ENCODE measurements around the gene CNPY4. TPM values are rescaled to one million over a fixed set of nuclear protein-coding genes. Genes with fewer than 3 reads are reported as not detected.

CNPY4 gene
- polyA plus RNA-seq, 2 donors: 5.5 to 5.8 TPM

GRCh38 chr7:100081535-100082102, 37.8 kb upstream of the CNPY4 start, which contains the start of gene ZNF3:
ZNF3 (minus strand) TSS chr7:100081723; CDS start chr7:100077357, 4,366 bp downstream.
- 1% methylated on average over 45 to 55 of the region's 55 CpGs for WGBS, 2 donors
- peaks cover 2 to 3% of the 10 kb centered on the region in 2 donors for H3K4me1 ChIP-seq (ENCODE audit: control insufficient read depth in 2 of 2, insufficient read depth in 2 of 2, low read length in 1 of 2)
- H3K9me3 ChIP-seq (ENCODE audit: control insufficient read depth in 2 of 2, insufficient read depth in 1 of 2, low read depth in 1 of 2, low read length in 1 of 2): no peaks in the 10 kb centered on the region
- peak within 1 kb of the TSS; percentile 93 to 94 for H3K4me3 ChIP-seq (ENCODE audit: low read depth in 1 of 2, low read length in 2 of 2)
- H3K27ac ChIP-seq (ENCODE audit: low read depth in 2 of 2, low read length in 1 of 2): peak within 1 kb of the TSS; percentile 82 to 90
- H3K36me3 ChIP-seq (ENCODE audit: control insufficient read depth in 2 of 2, insufficient read depth in 2 of 2, low read length in 1 of 2): peaks cover 6 to 10% of the 10 kb centered on the region in 2 donors
- H3K27me3 ChIP-seq (ENCODE audit: control insufficient read depth in 1 of 2, insufficient read depth in 2 of 2, low read length in 2 of 2): no peaks in the 10 kb centered on the region

- Histone ChIP-seq H3K9me3 (ENCODE audit: control insufficient read depth in 2 of 2, insufficient read depth in 1 of 2, low read depth in 1 of 2, low read length in 1 of 2) (no peaks in the 10 kb centered on the region), H3K27ac (ENCODE audit: low read depth in 2 of 2, low read length in 1 of 2) (peak overlapping the region in 1 of 2 donors; percentile 3), H3K36me3 (ENCODE audit: control insufficient read depth in 2 of 2, insufficient read depth in 2 of 2, low read length in 1 of 2) (peaks cover 3 to 4% of the 10 kb centered on the region in 2 donors), H3K27me3 (ENCODE audit: control insufficient read depth in 1 of 2, insufficient read depth in 2 of 2, low read length in 2 of 2) (no peaks in the 10 kb centered on the region), H3K4me1 (ENCODE audit: control insufficient read depth in 2 of 2, insufficient read depth in 2 of 2, low read length in 1 of 2) (peaks cover 2 to 3% of the 10 kb centered on the region in 2 donors), H3K4me3 (ENCODE audit: low read depth in 1 of 2, low read length in 2 of 2) (no peak overlapping the region)
- WGBS, 2 donors: 68 to 70% methylated on average over 4 of the region's 4 CpGs
Measured at GRCh38 chr7:100082978-100083377, 36.5 kb upstream of the CNPY4 start.

- Histone ChIP-seq H3K9me3 (ENCODE audit: control insufficient read depth in 2 of 2, insufficient read depth in 1 of 2, low read depth in 1 of 2, low read length in 1 of 2) (no peaks in the 10 kb centered on the region), H3K27me3 (ENCODE audit: control insufficient read depth in 1 of 2, insufficient read depth in 2 of 2, low read length in 2 of 2) (no peaks in the 10 kb centered on the region), H3K4me1 (ENCODE audit: control insufficient read depth in 2 of 2, insufficient read depth in 2 of 2, low read length in 1 of 2) (peaks cover 1 to 3% of the 10 kb centered on the region in 2 donors), H3K27ac (ENCODE audit: low read depth in 2 of 2, low read length in 1 of 2) (no peak overlapping the region), H3K4me3 (ENCODE audit: low read depth in 1 of 2, low read length in 2 of 2) (no peak overlapping the region), H3K36me3 (ENCODE audit: control insufficient read depth in 2 of 2, insufficient read depth in 2 of 2, low read length in 1 of 2) (peaks cover 0 to 3% of the 10 kb centered on the region in 2 donors)
- 65 to 69% methylated on average over 3 of the region's 3 CpGs for WGBS, 2 donors
Measured at GRCh38 chr7:100085515-100085914, 33.9 kb upstream of the CNPY4 start.

GRCh38 chr7:100087055-100087750, 32.2 kb upstream of the CNPY4 start:
- Histone ChIP-seq H3K36me3 (ENCODE audit: control insufficient read depth in 2 of 2, insufficient read depth in 2 of 2, low read length in 1 of 2) (peaks cover 0 to 16% of the 10 kb centered on the region in 2 donors), H3K27me3 (ENCODE audit: control insufficient read depth in 1 of 2, insufficient read depth in 2 of 2, low read length in 2 of 2) (no peaks in the 10 kb centered on the region), H3K4me3 (ENCODE audit: low read depth in 1 of 2, low read length in 2 of 2) (no peak overlapping the region), H3K27ac (ENCODE audit: low read depth in 2 of 2, low read length in 1 of 2) (no peak overlapping the region), H3K4me1 (ENCODE audit: control insufficient read depth in 2 of 2, insufficient read depth in 2 of 2, low read length in 1 of 2) (peaks cover 0 to 4% of the 10 kb centered on the region in 2 donors), H3K9me3 (ENCODE audit: control insufficient read depth in 2 of 2, insufficient read depth in 1 of 2, low read depth in 1 of 2, low read length in 1 of 2) (no peaks in the 10 kb centered on the region)
- 77% methylated on average over 10 of the region's 10 CpGs for whole genome bisulfite sequencing, 2 donors

- peak overlapping the region; percentile 86 to 90 for H3K27ac ChIP-seq (ENCODE audit: low read depth in 2 of 2, low read length in 1 of 2)
- H3K4me3 ChIP-seq (ENCODE audit: low read depth in 1 of 2, low read length in 2 of 2): peak overlapping the region; percentile 84 to 94
- no peaks in the 10 kb centered on the region for H3K9me3 ChIP-seq (ENCODE audit: control insufficient read depth in 2 of 2, insufficient read depth in 1 of 2, low read depth in 1 of 2, low read length in 1 of 2)
Measured at GRCh38 chr7:100088095-100088620, 31.3 kb upstream of the CNPY4 start.

GRCh38 chr7:100088621-100089457, 30.6 kb upstream of the CNPY4 start, which contains the start of gene COPS6:
COPS6 (plus strand) TSS chr7:100088969; CDS start chr7:100088991, 22 bp downstream.
- H3K36me3 ChIP-seq (ENCODE audit: control insufficient read depth in 2 of 2, insufficient read depth in 2 of 2, low read length in 1 of 2): peaks cover 10 to 31% of the 10 kb centered on the region in 2 donors
- 0 to 1% methylated on average over 66 to 68 of the region's 68 CpGs for WGBS, 2 donors
- H3K9me3 ChIP-seq (ENCODE audit: control insufficient read depth in 2 of 2, insufficient read depth in 1 of 2, low read depth in 1 of 2, low read length in 1 of 2): no peaks in the 10 kb centered on the region
- peaks cover 0 to 4% of the 10 kb centered on the region in 2 donors for H3K4me1 ChIP-seq (ENCODE audit: control insufficient read depth in 2 of 2, insufficient read depth in 2 of 2, low read length in 1 of 2)
- peak within 1 kb of the TSS; percentile 86 to 90 for H3K27ac ChIP-seq (ENCODE audit: low read depth in 2 of 2, low read length in 1 of 2)
- H3K4me3 ChIP-seq (ENCODE audit: low read depth in 1 of 2, low read length in 2 of 2): peak within 1 kb of the TSS; percentile 84 to 94
- no peaks in the 10 kb centered on the region for H3K27me3 ChIP-seq (ENCODE audit: control insufficient read depth in 1 of 2, insufficient read depth in 2 of 2, low read length in 2 of 2)

More at GRCh38 chr7:100088095-100088620, 31.3 kb upstream of the CNPY4 start:
- Histone ChIP-seq H3K27me3 (ENCODE audit: control insufficient read depth in 1 of 2, insufficient read depth in 2 of 2, low read length in 2 of 2) (no peaks in the 10 kb centered on the region), H3K36me3 (ENCODE audit: control insufficient read depth in 2 of 2, insufficient read depth in 2 of 2, low read length in 1 of 2) (peaks cover 4 to 24% of the 10 kb centered on the region in 2 donors), H3K4me1 (ENCODE audit: control insufficient read depth in 2 of 2, insufficient read depth in 2 of 2, low read length in 1 of 2) (peaks cover 0 to 4% of the 10 kb centered on the region in 2 donors)
- WGBS, 2 donors: 73 to 78% methylated on average over 11 of the region's 11 CpGs

GRCh38 chr7:100089458-100090196, 29.8 kb upstream of the CNPY4 start:
- H3K4me1 ChIP-seq (ENCODE audit: control insufficient read depth in 2 of 2, insufficient read depth in 2 of 2, low read length in 1 of 2): peaks cover 0 to 4% of the 10 kb centered on the region in 2 donors
- WGBS, 2 donors: 20% methylated on average over 7 of the region's 7 CpGs
- H3K4me3 ChIP-seq (ENCODE audit: low read depth in 1 of 2, low read length in 2 of 2): peak overlapping the region; percentile 84 to 94
- H3K9me3 ChIP-seq (ENCODE audit: control insufficient read depth in 2 of 2, insufficient read depth in 1 of 2, low read depth in 1 of 2, low read length in 1 of 2): no peaks in the 10 kb centered on the region
- no peaks in the 10 kb centered on the region for H3K27me3 ChIP-seq (ENCODE audit: control insufficient read depth in 1 of 2, insufficient read depth in 2 of 2, low read length in 2 of 2)
- H3K27ac ChIP-seq (ENCODE audit: low read depth in 2 of 2, low read length in 1 of 2): peak overlapping the region; percentile 68 to 90
- H3K36me3 ChIP-seq (ENCODE audit: control insufficient read depth in 2 of 2, insufficient read depth in 2 of 2, low read length in 1 of 2): peaks cover 12 to 33% of the 10 kb centered on the region in 2 donors

GRCh38 chr7:100090527-100091410, 28.7 kb upstream of the CNPY4 start:
- Histone ChIP-seq H3K4me3 (ENCODE audit: low read depth in 1 of 2, low read length in 2 of 2) (no peak overlapping the region), H3K9me3 (ENCODE audit: control insufficient read depth in 2 of 2, insufficient read depth in 1 of 2, low read depth in 1 of 2, low read length in 1 of 2) (no peaks in the 10 kb centered on the region), H3K36me3 (ENCODE audit: control insufficient read depth in 2 of 2, insufficient read depth in 2 of 2, low read length in 1 of 2) (peaks cover 18 to 40% of the 10 kb centered on the region in 2 donors), H3K27me3 (ENCODE audit: control insufficient read depth in 1 of 2, insufficient read depth in 2 of 2, low read length in 2 of 2) (no peaks in the 10 kb centered on the region), H3K27ac (ENCODE audit: low read depth in 2 of 2, low read length in 1 of 2) (peak overlapping the region in 1 of 2 donors; percentile 86), H3K4me1 (ENCODE audit: control insufficient read depth in 2 of 2, insufficient read depth in 2 of 2, low read length in 1 of 2) (peaks cover 0 to 4% of the 10 kb centered on the region in 2 donors)
- 85 to 89% methylated on average over 14 of the region's 14 CpGs for WGBS, 2 donors

Measured in esophagus (tissue), 2 donors.